ENCODE results near the gene CHGA.

GRCh38 chr14:92941531-92941930 is 18.6 kb downstream of the CHGA start:
- TF ChIP-seq CTCF (IDR thresholded peaks at IDR 0.05) (no peak), POLR2A (IDR thresholded peaks at IDR 0.05) (no peak)
